ENCODE results near the gene CAPG. TPM values are rescaled to one million over a fixed set of nuclear protein-coding genes. Genes with fewer than 3 reads are reported as not detected.

The CAPG gene
- total and polyA plus RNA-seq, 2 of the 4 experiments (the other 2 are of a cell fraction), result 79.9 to 98.3 TPM

- H3K14ac ChIP-seq (replicated peaks; ENCODE audit: low read depth, low read length), result no peak overlapping the region
- no TSS peak for BruUV-seq (replicated peaks)
- H4K91ac ChIP-seq (ENCODE audit: insufficient read depth, low read depth, low read length), result no peak overlapping the region
- H2BK5ac ChIP-seq (ENCODE audit: low read depth, low read length, poor library complexity, severe bottlenecking), result no peak overlapping the region
- no peak overlapping the region for H4K5ac ChIP-seq (ENCODE audit: low read depth, low read length)
- no peak overlapping the region for H2BK20ac ChIP-seq (ENCODE audit: low read depth, low read length)
- H2AFZ ChIP-seq (replicated peaks; ENCODE audit: low read length, poor library complexity), result no peak overlapping the region
- ChIA-PET CTCF (no interaction called here), POLR2A (ENCODE audit: unreplicated experiment) (no interaction called here)
- dilution Hi-C loops (cut with HindIII; ENCODE audit: low sequenced_read_pairs, unreplicated experiment), result no loop called here
- H3K27ac ChIP-seq (ENCODE audit: insufficient read depth, low read length), result no peak overlapping the region
- H3K4me3 ChIP-seq (ENCODE audit: insufficient read depth, low read depth, low read length), result no peak overlapping the region
- peaks cover 7% of the 10 kb centered on the region; the same call in 1 of the 2 replicates for H3K9me1 ChIP-seq (ENCODE audit: insufficient read depth, low read length)
- H3K27me3 ChIP-seq (ENCODE audit: control insufficient read depth, insufficient read depth, low read length), result no peaks in the 10 kb centered on the region
- no peak overlapping the region for H2AK9ac ChIP-seq (replicated peaks; ENCODE audit: low read depth, low read length, poor library complexity)
- H3K23ac ChIP-seq (ENCODE audit: low read depth, low read length), result no peak overlapping the region
- H3K36me3 ChIP-seq (ENCODE audit: control insufficient read depth, insufficient read depth, low read length), result peaks cover 21% of the 10 kb centered on the region
- no peak overlapping the region for H4K8ac ChIP-seq (ENCODE audit: low read depth in 2 of 2, low read length in 2 of 2)
- H3K9ac ChIP-seq (ENCODE audit: low read depth, low read length), result no peak overlapping the region
- no peak overlapping the region for H2AK5ac ChIP-seq (ENCODE audit: low read depth, low read length)
- no peak overlapping the region for H3K56ac ChIP-seq (ENCODE audit: extremely low read depth, insufficient read depth, low read length)
- H3K79me1 ChIP-seq (ENCODE audit: low read depth in 1 of 2, low read length in 2 of 2), result no peaks in the 10 kb centered on the region
- TF ChIP-seq SMC3 (IDR thresholded peaks at IDR 0.05; ENCODE audit: low read depth, low read length), result no peak
- TF ChIP-seq FOS (IDR thresholded peaks at IDR 0.05; ENCODE audit: low read depth, low read length), result no peak
- no peak for TF ChIP-seq CEBPB (IDR thresholded peaks at IDR 0.05; ENCODE audit: low read depth, low read length)
- TF ChIP-seq, protein P1, sequence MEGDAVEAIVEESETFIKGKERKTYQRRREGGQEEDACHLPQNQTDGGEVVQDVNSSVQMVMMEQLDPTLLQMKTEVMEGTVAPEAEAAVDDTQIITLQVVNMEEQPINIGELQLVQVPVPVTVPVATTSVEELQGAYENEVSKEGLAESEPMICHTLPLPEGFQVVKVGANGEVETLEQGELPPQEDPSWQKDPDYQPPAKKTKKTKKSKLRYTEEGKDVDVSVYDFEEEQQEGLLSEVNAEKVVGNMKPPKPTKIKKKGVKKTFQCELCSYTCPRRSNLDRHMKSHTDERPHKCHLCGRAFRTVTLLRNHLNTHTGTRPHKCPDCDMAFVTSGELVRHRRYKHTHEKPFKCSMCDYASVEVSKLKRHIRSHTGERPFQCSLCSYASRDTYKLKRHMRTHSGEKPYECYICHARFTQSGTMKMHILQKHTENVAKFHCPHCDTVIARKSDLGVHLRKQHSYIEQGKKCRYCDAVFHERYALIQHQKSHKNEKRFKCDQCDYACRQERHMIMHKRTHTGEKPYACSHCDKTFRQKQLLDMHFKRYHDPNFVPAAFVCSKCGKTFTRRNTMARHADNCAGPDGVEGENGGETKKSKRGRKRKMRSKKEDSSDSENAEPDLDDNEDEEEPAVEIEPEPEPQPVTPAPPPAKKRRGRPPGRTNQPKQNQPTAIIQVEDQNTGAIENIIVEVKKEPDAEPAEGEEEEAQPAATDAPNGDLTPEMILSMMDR (conservative IDR thresholded peaks at IDR 0.05; ENCODE audit: low read depth, low read length), result no peak
- TF ChIP-seq MAFK (IDR thresholded peaks at IDR 0.05; ENCODE audit: low read depth, low read length), result no peak
- TF ChIP-seq NFE2L2 (IDR thresholded peaks at IDR 0.05; ENCODE audit: low read depth, low read length), result no peak
- no peak for TF ChIP-seq POLR2A (IDR thresholded peaks at IDR 0.05; ENCODE audit: low read depth, low read length)
- H3K4me2 ChIP-seq (ENCODE audit: low read depth, low read length), result no peak overlapping the region
- no peak overlapping the region for H3K4ac ChIP-seq (ENCODE audit: low read depth, low read length)
- H2BK15ac ChIP-seq (ENCODE audit: low read depth, low read length), result no peak overlapping the region
- intact Hi-C loops (cut with micrococcal nuclease), result no loop called here
- H3K9me3 ChIP-seq (ENCODE audit: control insufficient read depth, insufficient read depth, low read length), result no peaks in the 10 kb centered on the region
- ATAC-seq (ENCODE audit: low read depth) (no peak), DNase-seq (no peak)
- H2BK120ac ChIP-seq (ENCODE audit: low read depth, low read length), result no peak overlapping the region
- no peaks in the 10 kb centered on the region; the same call in 1 of the 2 replicates for H4K20me1 ChIP-seq (ENCODE audit: insufficient read depth, low read length)
- WGBS, 2 experiments (ENCODE audit: extremely low coverage in 2 of 2, insufficient read length in 1 of 2), result 85% methylated on average over 2 of the region's 6 CpGs; no CpG with 5 or more reads in 1 of the 2 experiments
- H3K18ac ChIP-seq (ENCODE audit: low read depth, low read length), result no peak overlapping the region
- in situ Hi-C loops (cut with MboI; ENCODE audit: low sequenced_read_pairs), result no loop called here
- H3K4me1 ChIP-seq (ENCODE audit: control insufficient read depth, insufficient read depth, low read length), result peaks cover 4% of the 10 kb centered on the region
These were observed 15.2 kb downstream of the CAPG start for GRCh38 chr2:85394976-85395375.

All from IMR-90 (cell line).